HEK293 (cell line): Measurements from ENCODE around the gene GPM6B.
A peak's percentile ranks its signal among the peaks of the same experiment; 100 is the strongest.

ENCODE experiments used
- CTCF ChIA-PET: fragments of 350-600 bp; formaldehyde crosslinking; extraction: SDS; loops from one replicate; lab custom pipeline; 2021; ENCODE audit warnings: antibody characterized with exemption; lab: Yijun Ruan, JAX
- POLR2A ChIA-PET: fragments of 300-600 bp; formaldehyde crosslinking; extraction: SDS; loops from one replicate; lab custom pipeline; 2020; ENCODE audit warnings: antibody characterized with exemption, inconsistent platforms; lab: Yijun Ruan, JAX
- H3K27ac ChIP-seq: fragments of 200-500 bp; sonication (Bioruptor generic); 2 replicates; pipeline ENCODE4 v1.5.1; 2014; ENCODE audit warnings: low read depth, low read length, control low read depth, inconsistent platforms; ENCODE audit errors: extremely low read depth
- H3K36me3 ChIP-seq, 2 experiments: fragments of 200-500 bp in 1 of 2; sonication (Bioruptor generic) in 1 of 2; 1 replicate in 1 of 2; 2 replicates in 1 of 2; pipeline ENCODE4 v1.5.1; 2014 to 2017; ENCODE audit warnings: inconsistent platforms in 2 of 2, low read length in 2 of 2; ENCODE audit not compliant: control insufficient read depth in 2 of 2, insufficient read depth in 1 of 2
- H3K4me1 ChIP-seq: fragments of 200-500 bp; sonication (Bioruptor generic); 2 replicates; pipeline ENCODE4 v1.5.1; 2014; ENCODE audit warnings: mild to moderate bottlenecking, low read length, inconsistent platforms; ENCODE audit not compliant: control insufficient read depth, insufficient read depth
- H3K4me3 ChIP-seq: 2 replicates; pipeline ENCODE4 v1.5.1; 2011; ENCODE audit warnings: low read depth, mild to moderate bottlenecking, control low read depth, low read length, moderate library complexity
- H3K9me3 ChIP-seq: fragments of 200-500 bp; sonication (Bioruptor generic); 2 replicates; pipeline ENCODE4 v1.5.1; 2014; ENCODE audit warnings: low read depth, low read length, inconsistent platforms; ENCODE audit not compliant: control insufficient read depth, insufficient read depth
- HOXA7 ChIP-seq: sonication (generic); formaldehyde crosslinking; IDR thresholded peaks from 2 replicates; pipeline ENCODE4 v1.8.1; 2022; ENCODE audit warnings: missing genetic modification reagents, borderline replicate concordance
- MYNN ChIP-seq: fragments of 450-650 bp; formaldehyde crosslinking; IDR thresholded peaks from 2 replicates; pipeline ENCODE4 v1.5.1; 2016; ENCODE audit warnings: missing biosample characterization, missing genetic modification characterization, borderline replicate concordance
- PRDM1 ChIP-seq: fragments of 450-650 bp; formaldehyde crosslinking; IDR thresholded peaks from 2 replicates; pipeline ENCODE4; 2016; ENCODE audit warnings: missing biosample characterization, missing genetic modification characterization
- SCRT1 ChIP-seq: fragments of 450-650 bp; formaldehyde crosslinking; IDR thresholded peaks from 2 replicates; pipeline ENCODE4 v1.5.1; 2016; ENCODE audit warnings: missing biosample characterization, missing genetic modification characterization, borderline replicate concordance
- SCRT2 ChIP-seq: fragments of 450-650 bp; formaldehyde crosslinking; IDR thresholded peaks from 2 replicates; pipeline ENCODE4 v1.5.1; 2016; ENCODE audit warnings: missing biosample characterization, missing genetic modification characterization
- SP7 ChIP-seq: fragments of 450-650 bp; formaldehyde crosslinking; IDR thresholded peaks from 2 replicates; pipeline ENCODE4 v1.5.1; 2016; ENCODE audit warnings: missing biosample characterization, missing genetic modification characterization
- WT1 ChIP-seq: fragments of 450-650 bp; formaldehyde crosslinking; IDR thresholded peaks from 2 replicates; pipeline ENCODE4 v1.5.1; 2016; ENCODE audit warnings: missing biosample characterization, missing genetic modification characterization
- ZBTB17 ChIP-seq: fragments of 450-650 bp; formaldehyde crosslinking; IDR thresholded peaks from 2 replicates; pipeline ENCODE4 v1.5.1; 2016; ENCODE audit warnings: missing biosample characterization, missing genetic modification characterization
- ZNF155 ChIP-seq: fragments of 450-650 bp; formaldehyde crosslinking; IDR thresholded peaks from 2 replicates; pipeline ENCODE4 v1.5.1; 2016; ENCODE audit warnings: missing biosample characterization, missing genetic modification characterization
- ZNF341 ChIP-seq: fragments of 450-650 bp; formaldehyde crosslinking; IDR thresholded peaks from 2 replicates; pipeline ENCODE4; 2016; ENCODE audit warnings: low read depth, missing biosample characterization, missing genetic modification characterization
- ZNF394 ChIP-seq: fragments of 450-650 bp; formaldehyde crosslinking; IDR thresholded peaks from 2 replicates; pipeline ENCODE4 v1.5.1; 2016; ENCODE audit warnings: missing biosample characterization, missing genetic modification characterization, mild to moderate bottlenecking, moderate library complexity, borderline replicate concordance
- ZNF501 ChIP-seq: fragments of 450-650 bp; formaldehyde crosslinking; IDR thresholded peaks from 2 replicates; pipeline ENCODE4 v1.5.1; 2016; ENCODE audit warnings: missing biosample characterization, missing genetic modification characterization
- ZNF521 ChIP-seq: fragments of 450-650 bp; formaldehyde crosslinking; IDR thresholded peaks from 2 replicates; pipeline ENCODE4 v1.5.1; 2017; ENCODE audit warnings: missing biosample characterization, mild to moderate bottlenecking, missing genetic modification characterization
- ZNF623 ChIP-seq: fragments of 450-650 bp; formaldehyde crosslinking; IDR thresholded peaks from 2 replicates; pipeline ENCODE4 v1.5.1; 2016; ENCODE audit warnings: missing biosample characterization, missing genetic modification characterization
- ZNF629 ChIP-seq: fragments of 450-650 bp; formaldehyde crosslinking; IDR thresholded peaks from 2 replicates; pipeline ENCODE4 v1.5.1; 2017; ENCODE audit warnings: missing biosample characterization, missing genetic modification characterization
- ZNF660 ChIP-seq: fragments of 450-650 bp; IDR thresholded peaks from 2 replicates; pipeline ENCODE4 v1.5.1; 2018; ENCODE audit warnings: missing biosample characterization, mild to moderate bottlenecking, missing genetic modification characterization
- ZNF701 ChIP-seq: fragments of 450-650 bp; formaldehyde crosslinking; IDR thresholded peaks from 2 replicates; pipeline ENCODE4 v1.5.1; 2016; ENCODE audit warnings: missing biosample characterization, missing genetic modification characterization
- ZNF76 ChIP-seq: fragments of 450-650 bp; formaldehyde crosslinking; IDR thresholded peaks from 2 replicates; pipeline ENCODE4; 2016; ENCODE audit warnings: low read depth, missing biosample characterization, missing genetic modification characterization, borderline replicate concordance
- TF ChIP-seq, protein P1 (sequence below): fragments of 450-650 bp; formaldehyde crosslinking; IDR thresholded peaks from 2 replicates; pipeline ENCODE4 v1.5.1; 2016; ENCODE audit warnings: missing biosample characterization, missing genetic modification characterization, borderline replicate concordance
- TF ChIP-seq, protein P2 (sequence below): fragments of 450-650 bp; formaldehyde crosslinking; IDR thresholded peaks from 2 replicates; pipeline ENCODE4 v1.5.1; 2016; ENCODE audit warnings: missing biosample characterization, missing genetic modification characterization
- TF ChIP-seq, protein P3 (sequence below): fragments of 450-650 bp; formaldehyde crosslinking; IDR thresholded peaks from 2 replicates; pipeline ENCODE4 v1.5.1; 2017; ENCODE audit warnings: missing biosample characterization, missing genetic modification characterization
- TF ChIP-seq, protein P4 (sequence below): fragments of 450-650 bp; formaldehyde crosslinking; IDR thresholded peaks from 2 replicates; pipeline ENCODE4 v1.5.1; 2016; ENCODE audit warnings: missing biosample characterization, missing genetic modification characterization

The GPM6B gene

DNA sequence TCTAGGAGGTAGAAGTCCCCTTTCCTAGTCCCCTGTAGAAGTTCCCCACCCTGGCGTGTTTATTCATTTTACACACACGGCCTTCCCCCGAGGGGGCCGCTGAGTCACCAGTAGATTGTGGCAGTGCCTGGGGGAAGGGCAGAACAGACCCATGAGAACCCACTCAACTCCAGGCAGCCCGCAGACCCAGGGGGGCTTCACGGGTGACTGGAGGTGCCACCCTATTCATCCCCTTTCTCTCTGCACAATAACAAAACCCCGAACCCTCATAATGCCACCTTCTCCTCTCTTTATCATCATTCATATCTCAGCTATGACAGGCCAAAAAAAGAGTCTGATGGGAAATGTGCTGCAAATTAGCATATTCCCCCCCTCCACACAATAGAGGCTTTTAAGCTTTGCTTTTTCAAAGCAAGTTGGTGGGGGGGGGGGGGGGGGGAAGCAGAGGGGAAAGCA, 20.4 kb upstream of the GPM6B start (continued):
- TF ChIP-seq, protein P1, sequence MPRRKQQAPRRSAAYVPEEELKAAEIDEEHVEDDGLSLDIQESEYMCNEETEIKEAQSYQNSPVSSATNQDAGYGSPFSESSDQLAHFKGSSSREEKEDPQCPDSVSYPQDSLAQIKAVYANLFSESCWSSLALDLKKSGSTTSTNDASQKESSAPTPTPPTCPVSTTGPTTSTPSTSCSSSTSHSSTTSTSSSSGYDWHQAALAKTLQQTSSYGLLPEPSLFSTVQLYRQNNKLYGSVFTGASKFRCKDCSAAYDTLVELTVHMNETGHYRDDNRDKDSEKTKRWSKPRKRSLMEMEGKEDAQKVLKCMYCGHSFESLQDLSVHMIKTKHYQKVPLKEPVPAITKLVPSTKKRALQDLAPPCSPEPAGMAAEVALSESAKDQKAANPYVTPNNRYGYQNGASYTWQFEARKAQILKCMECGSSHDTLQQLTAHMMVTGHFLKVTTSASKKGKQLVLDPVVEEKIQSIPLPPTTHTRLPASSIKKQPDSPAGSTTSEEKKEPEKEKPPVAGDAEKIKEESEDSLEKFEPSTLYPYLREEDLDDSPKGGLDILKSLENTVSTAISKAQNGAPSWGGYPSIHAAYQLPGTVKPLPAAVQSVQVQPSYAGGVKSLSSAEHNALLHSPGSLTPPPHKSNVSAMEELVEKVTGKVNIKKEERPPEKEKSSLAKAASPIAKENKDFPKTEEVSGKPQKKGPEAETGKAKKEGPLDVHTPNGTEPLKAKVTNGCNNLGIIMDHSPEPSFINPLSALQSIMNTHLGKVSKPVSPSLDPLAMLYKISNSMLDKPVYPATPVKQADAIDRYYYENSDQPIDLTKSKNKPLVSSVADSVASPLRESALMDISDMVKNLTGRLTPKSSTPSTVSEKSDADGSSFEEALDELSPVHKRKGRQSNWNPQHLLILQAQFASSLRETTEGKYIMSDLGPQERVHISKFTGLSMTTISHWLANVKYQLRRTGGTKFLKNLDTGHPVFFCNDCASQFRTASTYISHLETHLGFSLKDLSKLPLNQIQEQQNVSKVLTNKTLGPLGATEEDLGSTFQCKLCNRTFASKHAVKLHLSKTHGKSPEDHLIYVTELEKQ (tag by site-specific recombination) = peak; percentile 23; the same call in 1 of the 2 replicates
- no peak for TF ChIP-seq ZNF155 (tag by site-specific recombination)
- TF ChIP-seq ZNF521 (tag by site-specific recombination) = no peak
- TF ChIP-seq, protein P2, sequence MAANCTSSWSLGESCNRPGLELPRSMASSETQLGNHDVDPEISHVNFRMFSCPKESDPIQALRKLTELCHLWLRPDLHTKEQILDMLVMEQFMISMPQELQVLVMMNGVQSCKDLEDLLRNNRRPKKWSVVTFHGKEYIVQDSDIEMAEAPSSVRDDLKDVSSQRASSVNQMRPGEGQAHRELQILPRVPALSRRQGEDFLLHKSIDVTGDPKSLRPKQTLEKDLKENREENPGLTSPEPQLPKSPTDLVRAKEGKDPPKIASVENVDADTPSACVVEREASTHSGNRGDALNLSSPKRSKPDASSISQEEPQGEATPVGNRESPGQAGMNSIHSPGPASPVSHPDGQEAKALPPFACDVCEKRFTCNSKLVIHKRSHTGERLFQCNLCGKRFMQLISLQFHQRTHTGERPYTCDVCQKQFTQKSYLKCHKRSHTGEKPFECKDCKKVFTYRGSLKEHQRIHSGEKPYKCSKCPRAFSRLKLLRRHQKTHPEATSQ (tag by site-specific recombination) = no peak
- TF ChIP-seq ZNF660 = no peak
- peak; percentile 66; the same call in 1 of the 2 replicates for TF ChIP-seq ZNF76 (tag by site-specific recombination)
- no peak; the same call in 1 of the 2 replicates for TF ChIP-seq ZNF394 (tag by site-specific recombination)
- no peak for TF ChIP-seq HOXA7 (CRISPR knock-in tag)

DNA sequence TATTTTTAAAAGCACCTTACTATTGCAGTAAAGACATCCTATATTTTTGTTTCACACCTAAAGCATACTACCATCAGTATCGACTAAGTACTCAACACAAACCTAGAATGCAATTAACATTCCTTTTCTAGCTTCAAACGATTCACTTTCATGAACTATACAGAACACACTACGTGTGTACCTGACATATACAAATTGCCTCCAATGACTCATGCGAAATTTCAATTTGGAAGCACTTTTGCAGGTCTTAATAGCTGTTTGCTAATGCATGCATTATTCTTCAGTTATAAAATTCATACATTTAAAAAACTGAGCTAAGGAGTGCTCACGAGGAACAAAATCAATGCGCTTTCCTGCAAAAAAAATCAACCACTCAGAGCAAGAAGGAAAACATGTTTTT, 19.7 kb upstream of the GPM6B start:
- H3K4me3 ChIP-seq = no peak overlapping the region
- CTCF ChIA-PET = interaction anchor here (0.6 to 1.0 kb wide), 3 partner anchors 25 to 1489 kb away, joined by 3 read pairs; no protein-coding TSS in a partner anchor
- POLR2A ChIA-PET = interaction anchor here (1.2 to 1.5 kb wide), 3 partner anchors 12 to 40 kb away, joined by 3 read pairs; no protein-coding TSS in a partner anchor
- peaks cover 10% of the 10 kb centered on the region; the same call in 1 of the 2 replicates for H3K4me1 ChIP-seq
- no peaks in the 10 kb centered on the region for H3K9me3 ChIP-seq
- no peak overlapping the region for H3K27ac ChIP-seq
- TF ChIP-seq PRDM1 (tag by site-specific recombination) (peak; percentile 66; the same call in 1 of the 2 replicates), ZNF629 (tag by site-specific recombination) (0 out of 2 replicates have a peak, but pooled peaks have one; percentile 10), ZNF623 (tag by site-specific recombination) (no peak), WT1 (tag by site-specific recombination) (no peak), ZBTB17 (tag by site-specific recombination) (no peak), SP7 (tag by site-specific recombination) (peak; percentile 66; the same call in 1 of the 2 replicates), MYNN (tag by site-specific recombination) (no peak)
- TF ChIP-seq, protein P3, sequence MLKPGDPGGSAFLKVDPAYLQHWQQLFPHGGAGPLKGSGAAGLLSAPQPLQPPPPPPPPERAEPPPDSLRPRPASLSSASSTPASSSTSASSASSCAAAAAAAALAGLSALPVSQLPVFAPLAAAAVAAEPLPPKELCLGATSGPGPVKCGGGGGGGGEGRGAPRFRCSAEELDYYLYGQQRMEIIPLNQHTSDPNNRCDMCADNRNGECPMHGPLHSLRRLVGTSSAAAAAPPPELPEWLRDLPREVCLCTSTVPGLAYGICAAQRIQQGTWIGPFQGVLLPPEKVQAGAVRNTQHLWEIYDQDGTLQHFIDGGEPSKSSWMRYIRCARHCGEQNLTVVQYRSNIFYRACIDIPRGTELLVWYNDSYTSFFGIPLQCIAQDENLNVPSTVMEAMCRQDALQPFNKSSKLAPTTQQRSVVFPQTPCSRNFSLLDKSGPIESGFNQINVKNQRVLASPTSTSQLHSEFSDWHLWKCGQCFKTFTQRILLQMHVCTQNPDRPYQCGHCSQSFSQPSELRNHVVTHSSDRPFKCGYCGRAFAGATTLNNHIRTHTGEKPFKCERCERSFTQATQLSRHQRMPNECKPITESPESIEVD (tag by site-specific recombination) = peak; percentile 56; the same call in 1 of the 2 replicates
- no peaks in the 10 kb centered on the region for H3K36me3 ChIP-seq

DNA sequence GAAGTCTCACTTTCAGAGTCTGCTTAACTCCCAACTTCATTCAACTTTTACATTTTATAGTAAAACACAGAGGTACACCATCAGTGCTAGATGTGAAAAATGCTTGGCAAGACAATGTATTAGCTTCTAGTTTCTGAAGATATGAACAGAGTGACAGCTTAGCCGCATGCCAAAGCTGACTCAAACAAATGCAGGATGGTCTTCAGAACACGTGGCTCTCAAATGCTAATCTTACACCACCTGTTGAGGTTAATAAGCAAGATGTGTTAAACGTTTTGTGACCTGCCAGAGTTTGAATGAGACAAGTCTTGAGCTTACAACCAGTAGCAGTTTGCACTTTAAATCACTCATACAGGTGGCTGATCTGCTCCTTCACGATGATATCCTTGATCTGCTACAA, 18.9 kb upstream of the GPM6B start:
- H3K4me1 ChIP-seq = peaks cover 10% of the 10 kb centered on the region; the same call in 1 of the 2 replicates
- POLR2A ChIA-PET = interaction anchor here (1.2 to 1.5 kb wide), 2 partner anchors 11 to 41 kb away, joined by 3 read pairs; no protein-coding TSS in a partner anchor
- H3K4me3 ChIP-seq = no peak overlapping the region
- no peaks in the 10 kb centered on the region for H3K9me3 ChIP-seq
- TF ChIP-seq SCRT1 (tag by site-specific recombination) = peak; percentile 40; the same call in 1 of the 2 replicates
- TF ChIP-seq ZNF701 (tag by site-specific recombination) = no peak
- TF ChIP-seq ZNF501 = no peak
- TF ChIP-seq, protein P4, sequence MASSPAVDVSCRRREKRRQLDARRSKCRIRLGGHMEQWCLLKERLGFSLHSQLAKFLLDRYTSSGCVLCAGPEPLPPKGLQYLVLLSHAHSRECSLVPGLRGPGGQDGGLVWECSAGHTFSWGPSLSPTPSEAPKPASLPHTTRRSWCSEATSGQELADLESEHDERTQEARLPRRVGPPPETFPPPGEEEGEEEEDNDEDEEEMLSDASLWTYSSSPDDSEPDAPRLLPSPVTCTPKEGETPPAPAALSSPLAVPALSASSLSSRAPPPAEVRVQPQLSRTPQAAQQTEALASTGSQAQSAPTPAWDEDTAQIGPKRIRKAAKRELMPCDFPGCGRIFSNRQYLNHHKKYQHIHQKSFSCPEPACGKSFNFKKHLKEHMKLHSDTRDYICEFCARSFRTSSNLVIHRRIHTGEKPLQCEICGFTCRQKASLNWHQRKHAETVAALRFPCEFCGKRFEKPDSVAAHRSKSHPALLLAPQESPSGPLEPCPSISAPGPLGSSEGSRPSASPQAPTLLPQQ (tag by site-specific recombination) = no peak
- TF ChIP-seq, protein P3 (tag by site-specific recombination) = no peak
- peak; percentile 92 for TF ChIP-seq SCRT2
- no peak for TF ChIP-seq ZNF341 (tag by site-specific recombination)
- no peak overlapping the region for H3K27ac ChIP-seq
- CTCF ChIA-PET = interaction anchor here (1.0 kb wide), 1 partner anchor 100 kb away, joined by 3 read pairs; no protein-coding TSS in a partner anchor
- H3K36me3 ChIP-seq = no peaks in the 10 kb centered on the region
